ENCODE measurements around the gene DPT.

Gene DPT

GRCh38 chr1:168755800-168756418 lies 26.9 kb upstream of the DPT start:
- Mint-ChIP-seq H3K27me3 (ENCODE audit: low read depth) (peaks cover 6% of the 10 kb centered on the region), H3K36me3 (ENCODE audit: low read depth) (no peaks in the 10 kb centered on the region), H3K4me3 (no peak overlapping the region), H3K27ac (no peak overlapping the region), H3K9me3 (no peaks in the 10 kb centered on the region), H3K4me1 (ENCODE audit: low read depth) (no peaks in the 10 kb centered on the region)
- no peak for DNase-seq (ENCODE audit: low spot score)

- H3K4me1 Mint-ChIP-seq (ENCODE audit: low read depth): no peaks in the 10 kb centered on the region
- no peak overlapping the region for H3K27ac Mint-ChIP-seq
- DNase-seq (ENCODE audit: low spot score): no peak
- H3K27me3 Mint-ChIP-seq (ENCODE audit: low read depth): peaks cover 16% of the 10 kb centered on the region
- H3K36me3 Mint-ChIP-seq (ENCODE audit: low read depth): no peaks in the 10 kb centered on the region
- H3K9me3 Mint-ChIP-seq: no peaks in the 10 kb centered on the region
- H3K4me3 Mint-ChIP-seq: no peak overlapping the region
Observed at GRCh38 chr1:168752171-168752832, 23.3 kb upstream of the DPT start.

- Mint-ChIP-seq H3K9me3 (no peaks in the 10 kb centered on the region), H3K4me1 (ENCODE audit: low read depth) (no peaks in the 10 kb centered on the region), H3K4me3 (no peak overlapping the region), H3K27ac (no peak overlapping the region), H3K27me3 (ENCODE audit: low read depth) (peaks cover 16% of the 10 kb centered on the region), H3K36me3 (ENCODE audit: low read depth) (no peaks in the 10 kb centered on the region)
- no peak for DNase-seq (ENCODE audit: low spot score)
Observed at GRCh38 chr1:168751195-168751650, 22.2 kb upstream of the DPT start.

GRCh38 chr1:168742994-168743650 lies 14.1 kb upstream of the DPT start:
- Mint-ChIP-seq H3K4me1 (ENCODE audit: low read depth) (no peaks in the 10 kb centered on the region), H3K27me3 (ENCODE audit: low read depth) (peaks cover 3% of the 10 kb centered on the region), H3K36me3 (ENCODE audit: low read depth) (no peaks in the 10 kb centered on the region), H3K9me3 (no peaks in the 10 kb centered on the region), H3K4me3 (no peak overlapping the region), H3K27ac (no peak overlapping the region)
- DNase-seq (ENCODE audit: low spot score): no peak

- no peak overlapping the region for H3K27ac Mint-ChIP-seq
- H3K27me3 Mint-ChIP-seq (ENCODE audit: low read depth): no peaks in the 10 kb centered on the region
- H3K36me3 Mint-ChIP-seq (ENCODE audit: low read depth): no peaks in the 10 kb centered on the region
Observed at GRCh38 chr1:168742386-168742785, 13.4 kb upstream of the DPT start.

GRCh38 chr1:168739908-168740307 lies 10.9 kb upstream of the DPT start:
- Mint-ChIP-seq H3K9me3 (no peaks in the 10 kb centered on the region), H3K4me3 (no peak overlapping the region), H3K4me1 (ENCODE audit: low read depth) (no peaks in the 10 kb centered on the region), H3K27me3 (ENCODE audit: low read depth) (peaks cover 5% of the 10 kb centered on the region), H3K36me3 (ENCODE audit: low read depth) (no peaks in the 10 kb centered on the region), H3K27ac (no peak overlapping the region)
- DNase-seq (ENCODE audit: low spot score): no peak

More at GRCh38 chr1:168742386-168742785, 13.4 kb upstream of the DPT start:
- H3K4me3 Mint-ChIP-seq: no peak overlapping the region
- no peak for DNase-seq (ENCODE audit: low spot score)
- no peaks in the 10 kb centered on the region for H3K4me1 Mint-ChIP-seq (ENCODE audit: low read depth)
- no peaks in the 10 kb centered on the region for H3K9me3 Mint-ChIP-seq

GRCh38 chr1:168736520-168736919 lies 7.5 kb upstream of the DPT start:
- peaks cover 5% of the 10 kb centered on the region for H3K27me3 Mint-ChIP-seq (ENCODE audit: low read depth)
- no peak overlapping the region for H3K27ac Mint-ChIP-seq
- no peaks in the 10 kb centered on the region for H3K36me3 Mint-ChIP-seq (ENCODE audit: low read depth)
- no peak for DNase-seq (ENCODE audit: low spot score)
- no peaks in the 10 kb centered on the region for H3K9me3 Mint-ChIP-seq
- H3K4me1 Mint-ChIP-seq (ENCODE audit: low read depth): no peaks in the 10 kb centered on the region
- H3K4me3 Mint-ChIP-seq: no peak overlapping the region

GRCh38 chr1:168735974-168736373 lies 7.0 kb upstream of the DPT start:
- no peak overlapping the region for H3K27ac Mint-ChIP-seq
- no peaks in the 10 kb centered on the region for H3K36me3 Mint-ChIP-seq (ENCODE audit: low read depth)

GRCh38 chr1:168734946-168735345 lies 5.9 kb upstream of the DPT start:
- no peaks in the 10 kb centered on the region for H3K4me1 Mint-ChIP-seq (ENCODE audit: low read depth)
- no peak overlapping the region for H3K27ac Mint-ChIP-seq
- no peak for DNase-seq (ENCODE audit: low spot score)
- H3K27me3 Mint-ChIP-seq (ENCODE audit: low read depth): peaks cover 5% of the 10 kb centered on the region
- H3K4me3 Mint-ChIP-seq: no peak overlapping the region
- no peaks in the 10 kb centered on the region for H3K36me3 Mint-ChIP-seq (ENCODE audit: low read depth)
- no peaks in the 10 kb centered on the region for H3K9me3 Mint-ChIP-seq

More at GRCh38 chr1:168735974-168736373, 7.0 kb upstream of the DPT start:
- Mint-ChIP-seq H3K4me3 (no peak overlapping the region), H3K27me3 (ENCODE audit: low read depth) (peaks cover 5% of the 10 kb centered on the region), H3K4me1 (ENCODE audit: low read depth) (no peaks in the 10 kb centered on the region), H3K9me3 (no peaks in the 10 kb centered on the region)
- DNase-seq (ENCODE audit: low spot score): no peak

GRCh38 chr1:168734271-168734670 lies 5.3 kb upstream of the DPT start:
- Mint-ChIP-seq H3K4me3 (no peak overlapping the region), H3K27ac (no peak overlapping the region), H3K4me1 (ENCODE audit: low read depth) (no peaks in the 10 kb centered on the region), H3K27me3 (ENCODE audit: low read depth) (peaks cover 5% of the 10 kb centered on the region), H3K9me3 (no peaks in the 10 kb centered on the region), H3K36me3 (ENCODE audit: low read depth) (no peaks in the 10 kb centered on the region)
- DNase-seq (ENCODE audit: low spot score): no peak

- peaks cover 5% of the 10 kb centered on the region for H3K27me3 Mint-ChIP-seq (ENCODE audit: low read depth)
- H3K27ac Mint-ChIP-seq: no peak overlapping the region
- DNase-seq (ENCODE audit: low spot score): no peak
- no peaks in the 10 kb centered on the region for H3K36me3 Mint-ChIP-seq (ENCODE audit: low read depth)
- H3K4me1 Mint-ChIP-seq (ENCODE audit: low read depth): no peaks in the 10 kb centered on the region
- no peak overlapping the region for H3K4me3 Mint-ChIP-seq
- H3K9me3 Mint-ChIP-seq: no peaks in the 10 kb centered on the region
Observed at GRCh38 chr1:168733241-168733640, 4.2 kb upstream of the DPT start.

GRCh38 chr1:168732736-168733135 lies 3.7 kb upstream of the DPT start:
- Mint-ChIP-seq H3K9me3 (no peaks in the 10 kb centered on the region), H3K4me1 (ENCODE audit: low read depth) (peaks cover 4% of the 10 kb centered on the region), H3K36me3 (ENCODE audit: low read depth) (no peaks in the 10 kb centered on the region), H3K27me3 (ENCODE audit: low read depth) (peaks cover 5% of the 10 kb centered on the region), H3K4me3 (no peak overlapping the region), H3K27ac (no peak overlapping the region)
- no peak for DNase-seq (ENCODE audit: low spot score)

- no peaks in the 10 kb centered on the region for H3K9me3 Mint-ChIP-seq
- H3K4me3 Mint-ChIP-seq: no peak overlapping the region
- DNase-seq (ENCODE audit: low spot score): no peak
- no peaks in the 10 kb centered on the region for H3K36me3 Mint-ChIP-seq (ENCODE audit: low read depth)
- H3K27ac Mint-ChIP-seq: no peak overlapping the region
- peaks cover 4% of the 10 kb centered on the region for H3K4me1 Mint-ChIP-seq (ENCODE audit: low read depth)
- H3K27me3 Mint-ChIP-seq (ENCODE audit: low read depth): peaks cover 5% of the 10 kb centered on the region
Observed at GRCh38 chr1:168731244-168731953, 2.4 kb upstream of the DPT start.

GRCh38 chr1:168729405-168729802 lies 398 bp upstream of the DPT start:
- H3K27ac Mint-ChIP-seq: no peak overlapping the region
- no peaks in the 10 kb centered on the region for H3K9me3 Mint-ChIP-seq
- H3K4me3 Mint-ChIP-seq: no peak overlapping the region
- DNase-seq (ENCODE audit: low spot score): no peak
- H3K36me3 Mint-ChIP-seq (ENCODE audit: low read depth): no peaks in the 10 kb centered on the region
- H3K4me1 Mint-ChIP-seq (ENCODE audit: low read depth): peaks cover 4% of the 10 kb centered on the region
- peaks cover 3% of the 10 kb centered on the region for H3K27me3 Mint-ChIP-seq (ENCODE audit: low read depth)

Measured in T-helper 2 cell treated with Interferon-gamma antibody and Interleukin-4, amounts not matched to agents 5 μg/mL and 100 μg/mL, for 36 hours (primary cell).